Amniotic epithelial cell (primary cell): ENCODE measurements around the gene MTCL1.
A peak's percentile ranks its signal among the peaks of the same experiment; 100 is the strongest.

Experiments
- DNase-seq: peaks from one replicate; pipeline ENCODE4 v3.0.0-alpha.2; 2010; ENCODE audit warnings: low read depth

MTCL1 gene

DNA sequence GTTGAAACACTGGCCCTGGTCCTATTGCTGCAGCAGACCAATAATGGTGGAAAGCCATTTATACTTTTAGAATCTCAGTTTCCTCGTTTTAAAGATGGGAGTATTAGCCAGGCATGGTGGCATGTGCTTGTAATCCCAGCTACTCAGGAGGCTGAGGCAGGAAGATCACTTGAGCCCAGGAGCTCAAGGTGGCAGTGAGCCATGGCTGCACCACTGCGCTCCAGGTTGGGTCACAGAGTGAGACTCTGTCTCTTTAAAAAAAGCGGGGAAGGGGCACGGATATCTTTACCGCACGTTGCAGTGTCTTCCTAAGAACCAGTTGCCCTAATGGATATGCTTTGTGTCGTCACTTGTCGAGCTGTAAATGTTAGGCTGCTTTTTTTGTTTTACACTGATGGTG, 8.3 kb downstream of the MTCL1 start:
- DNase-seq: no peak

DNA sequence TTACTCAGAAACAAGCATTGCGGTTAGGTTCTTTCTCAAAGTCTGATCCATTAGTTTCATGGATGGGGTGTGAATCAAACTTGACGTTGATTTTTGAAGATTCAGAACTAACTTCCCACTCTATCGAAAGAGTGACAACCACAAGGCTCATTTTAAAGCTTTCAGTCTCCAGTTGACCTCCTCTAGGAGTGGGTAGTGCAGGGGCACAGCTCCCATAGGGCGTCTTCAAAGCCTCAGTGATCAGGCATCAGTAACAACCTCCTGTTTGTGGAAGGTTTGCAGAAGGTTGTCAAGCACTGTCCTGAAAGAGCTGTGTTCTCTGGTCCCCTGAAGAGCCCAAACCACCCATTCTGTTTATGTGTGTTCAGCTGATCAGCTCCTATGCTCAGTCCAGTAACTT, 10.2 kb downstream of the MTCL1 start:
- DNase-seq: no peak

DNA sequence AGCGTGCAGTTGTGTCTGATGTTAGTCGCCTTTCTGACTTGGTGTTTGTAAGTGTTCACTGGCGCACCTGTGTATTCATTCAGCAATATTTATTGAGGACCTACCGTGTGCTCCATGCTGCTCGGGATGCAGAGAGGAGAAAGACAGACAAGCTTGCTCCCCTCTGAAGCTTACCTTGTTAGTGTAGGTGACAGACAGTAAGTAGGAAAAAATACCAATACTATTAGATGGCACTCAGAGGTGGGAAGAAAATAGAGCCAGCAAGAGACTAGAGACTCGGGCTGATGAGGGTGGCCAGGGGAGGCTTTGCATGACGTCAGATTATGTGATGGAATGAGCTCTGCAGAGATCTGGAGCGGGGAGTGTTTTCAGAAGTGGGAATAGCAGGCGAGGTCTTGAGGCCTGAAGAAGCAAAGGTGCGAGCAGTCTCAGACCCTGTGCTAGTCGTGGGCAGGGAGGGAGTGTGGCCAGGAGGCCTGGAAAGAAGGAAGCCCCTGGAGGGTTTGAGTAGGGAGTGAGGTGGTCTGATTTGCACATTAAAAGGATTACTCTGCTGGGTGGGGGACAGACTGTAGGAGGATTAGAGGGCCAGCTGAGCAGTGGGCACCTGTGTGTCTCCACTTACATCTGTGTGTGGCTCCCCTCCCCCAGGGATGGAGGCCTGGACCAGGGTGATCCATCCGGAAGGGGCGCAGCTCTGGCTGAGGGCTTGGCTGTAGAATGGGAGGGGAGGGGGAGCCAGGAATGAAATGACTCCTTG, 11.8 kb downstream of the MTCL1 start:
- no peak for DNase-seq

DNA sequence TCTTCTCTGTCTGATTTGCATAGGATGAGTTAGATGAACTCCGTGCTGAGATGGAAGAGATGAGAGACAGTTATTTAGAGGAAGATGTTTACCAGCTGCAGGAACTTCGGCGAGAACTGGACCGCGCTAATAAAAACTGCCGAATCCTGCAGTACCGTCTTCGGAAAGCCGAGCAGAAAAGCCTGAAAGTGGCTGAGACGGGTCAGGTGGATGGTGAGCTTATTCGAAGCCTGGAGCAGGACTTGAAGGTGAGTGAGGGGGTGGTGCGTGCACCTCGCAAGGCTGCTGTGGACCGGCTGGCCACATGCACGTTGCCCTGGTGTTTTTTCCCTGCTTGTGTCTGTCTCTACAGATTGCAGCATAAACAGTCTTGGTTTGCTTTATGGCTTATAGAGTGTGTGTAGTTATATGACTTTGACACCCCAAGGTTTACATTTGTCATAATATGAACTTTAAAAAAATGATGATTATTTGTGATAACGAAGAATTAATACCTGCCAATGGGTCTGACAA, 13.1 kb downstream of the MTCL1 start:
- no peak for DNase-seq

DNA sequence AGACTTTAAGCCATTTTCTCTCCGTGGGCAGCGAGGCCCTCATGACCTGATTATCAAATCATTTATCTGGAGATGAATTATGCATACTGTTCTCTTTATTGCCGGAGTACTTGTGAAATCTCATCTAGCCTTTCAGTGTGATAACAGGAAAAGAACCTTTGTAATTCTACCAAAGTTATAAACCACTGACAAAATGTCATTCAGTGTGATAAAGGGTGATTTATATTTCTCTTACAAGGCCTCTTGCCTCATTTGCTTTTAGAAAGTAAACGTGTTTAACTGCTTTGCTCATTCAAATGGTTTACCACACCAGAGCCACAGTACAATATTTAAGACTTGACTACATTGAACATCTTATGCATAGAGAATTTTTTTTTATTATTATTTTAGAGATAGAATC, 13.8 kb downstream of the MTCL1 start:
- DNase-seq: peak; percentile 96

DNA sequence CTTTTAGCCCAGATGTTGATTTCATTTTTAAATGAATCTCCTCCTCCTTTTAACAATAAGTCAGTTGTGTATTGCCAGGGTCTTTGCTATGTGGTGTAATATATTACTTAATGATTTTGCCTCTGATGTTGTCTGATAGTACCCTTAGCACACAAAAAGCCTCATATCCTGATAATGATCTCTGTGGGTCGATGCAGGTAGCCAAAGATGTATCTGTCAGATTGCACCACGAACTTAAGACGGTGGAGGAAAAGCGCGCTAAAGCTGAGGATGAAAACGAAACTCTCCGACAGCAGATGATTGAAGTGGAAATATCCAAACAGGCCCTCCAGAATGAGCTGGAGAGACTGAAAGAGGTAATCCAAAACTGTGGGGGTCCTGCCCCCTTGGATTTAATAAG, 14.8 kb downstream of the MTCL1 start:
- no peak for DNase-seq

DNA sequence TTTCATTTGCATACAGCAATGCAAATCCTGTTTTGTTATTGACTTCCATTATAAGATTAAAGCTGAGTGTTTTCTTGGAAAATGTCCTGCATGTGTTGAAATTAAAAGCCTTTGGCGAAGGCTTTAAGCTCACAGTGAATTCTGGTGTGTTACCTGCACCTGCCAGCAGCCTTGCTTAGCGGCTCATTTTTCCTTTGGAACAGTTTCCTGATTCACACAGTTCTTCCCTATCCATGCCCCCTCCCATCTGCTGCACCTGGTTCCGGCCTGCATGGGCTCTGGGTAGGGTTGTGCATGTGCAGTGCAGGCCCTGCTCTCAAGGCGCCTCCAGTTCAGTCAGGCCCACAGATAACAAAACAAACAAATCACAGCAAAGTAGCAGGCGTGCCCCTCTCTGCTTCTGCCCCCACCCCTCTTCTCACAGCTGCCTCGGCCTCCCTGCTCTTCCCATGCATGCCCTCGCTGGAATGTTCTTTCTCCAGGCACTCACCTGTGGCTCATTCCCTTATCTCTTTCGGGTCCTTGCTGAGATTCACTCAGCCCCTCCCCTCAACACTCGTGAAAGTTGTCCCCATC, 15.8 kb downstream of the MTCL1 start:
- no peak for DNase-seq

DNA sequence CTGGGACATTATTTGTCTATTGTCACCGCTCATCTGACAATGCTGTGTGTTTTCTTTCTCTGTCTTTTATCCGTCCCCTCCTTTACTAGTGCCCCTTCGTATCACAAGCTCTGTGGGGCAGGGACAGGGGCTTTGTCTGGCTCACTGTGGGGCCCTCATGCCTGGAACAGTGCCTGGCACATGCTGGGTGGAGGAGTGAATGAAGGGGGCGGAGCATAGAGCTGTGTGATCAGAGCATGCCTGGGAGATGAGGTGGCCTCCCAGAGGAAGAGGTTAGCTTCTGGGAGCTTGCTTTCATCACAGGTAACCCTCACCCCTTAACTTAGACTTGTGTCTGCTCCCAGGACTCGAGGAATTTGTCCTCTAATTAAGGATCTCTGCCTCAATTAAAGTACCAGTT, 16.4 kb downstream of the MTCL1 start:
- peak; percentile 73 for DNase-seq

DNA sequence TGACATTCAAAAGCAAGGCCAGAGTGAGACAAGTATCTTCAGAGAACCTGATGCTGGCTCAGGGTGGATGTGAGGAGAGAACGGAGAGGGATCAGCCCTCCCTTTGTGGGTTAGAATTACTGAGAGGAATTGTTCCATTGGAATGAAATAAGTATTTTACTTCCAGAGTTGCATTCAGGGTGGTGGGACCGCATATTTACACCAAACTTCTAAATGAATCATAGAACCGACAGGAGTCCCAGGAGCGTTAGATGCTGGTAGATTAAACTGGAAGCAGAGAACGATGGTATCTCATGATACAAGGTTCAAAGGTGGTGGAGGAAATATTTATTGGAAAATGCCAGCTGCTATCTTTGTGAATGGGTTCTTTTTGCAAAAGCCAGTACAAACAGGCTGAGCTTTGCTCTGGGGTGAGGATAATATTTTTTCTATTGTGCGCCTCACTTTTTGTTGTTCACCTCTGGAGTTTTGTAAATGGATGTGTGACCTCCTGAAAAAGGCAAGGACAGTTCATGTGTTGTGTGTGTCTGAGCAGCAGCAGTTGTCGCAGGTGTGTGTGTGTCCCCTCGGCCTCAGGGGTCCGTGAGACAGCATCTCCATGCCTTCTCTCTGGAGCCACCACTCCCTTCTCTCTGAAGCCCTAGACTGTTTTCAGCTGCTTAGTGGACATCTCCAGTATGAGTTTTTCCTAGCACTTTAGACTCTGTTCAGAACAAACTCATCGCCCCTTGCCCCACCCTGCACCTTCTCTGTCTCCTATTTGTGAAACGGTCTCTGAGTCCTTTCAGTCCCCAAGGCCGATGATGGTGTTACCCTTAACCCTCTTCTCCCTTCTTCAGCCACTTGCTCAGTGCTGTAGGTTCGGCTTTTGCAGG, 17.8 kb downstream of the MTCL1 start:
- DNase-seq: no peak

DNA sequence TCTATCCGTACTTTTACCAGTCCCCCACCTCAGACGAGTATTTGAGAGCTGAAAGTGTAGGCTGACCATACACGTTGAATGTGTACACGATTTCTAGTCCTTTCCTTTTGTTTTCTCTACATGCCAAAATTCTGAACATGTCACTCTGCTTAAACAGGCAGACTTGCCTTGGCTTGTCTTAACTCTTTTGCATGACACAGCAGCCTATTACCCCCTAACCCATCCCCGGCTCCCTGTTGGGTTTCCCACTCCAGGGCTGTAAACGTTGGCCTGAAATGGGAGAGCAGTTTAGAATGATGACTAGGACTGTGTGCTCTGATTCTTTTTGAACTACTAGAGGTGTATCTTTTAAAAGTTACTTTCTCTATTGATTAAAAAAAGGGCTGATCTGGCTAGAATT, 19.1 kb downstream of the MTCL1 start:
- no peak for DNase-seq

DNA sequence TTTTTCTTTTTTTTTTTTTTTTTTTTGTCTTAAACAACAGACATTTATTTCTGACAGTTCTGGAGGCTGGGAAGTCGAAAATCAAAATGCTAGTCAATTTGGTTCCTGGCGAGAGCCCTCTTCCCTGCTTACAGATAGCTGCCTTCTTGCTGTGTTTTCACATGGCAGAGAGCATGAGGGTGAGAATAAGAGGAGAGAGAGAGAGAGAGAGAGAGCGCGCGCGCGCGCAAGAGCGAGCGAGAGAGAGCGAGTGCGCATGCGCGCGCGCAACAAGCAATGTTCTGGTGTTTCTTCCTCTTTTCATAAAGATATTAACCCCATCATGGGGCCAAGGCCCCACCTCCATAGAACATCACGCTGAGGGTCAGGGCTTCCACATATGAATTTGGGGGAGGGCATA, 20.9 kb downstream of the MTCL1 start:
- no peak for DNase-seq

DNA sequence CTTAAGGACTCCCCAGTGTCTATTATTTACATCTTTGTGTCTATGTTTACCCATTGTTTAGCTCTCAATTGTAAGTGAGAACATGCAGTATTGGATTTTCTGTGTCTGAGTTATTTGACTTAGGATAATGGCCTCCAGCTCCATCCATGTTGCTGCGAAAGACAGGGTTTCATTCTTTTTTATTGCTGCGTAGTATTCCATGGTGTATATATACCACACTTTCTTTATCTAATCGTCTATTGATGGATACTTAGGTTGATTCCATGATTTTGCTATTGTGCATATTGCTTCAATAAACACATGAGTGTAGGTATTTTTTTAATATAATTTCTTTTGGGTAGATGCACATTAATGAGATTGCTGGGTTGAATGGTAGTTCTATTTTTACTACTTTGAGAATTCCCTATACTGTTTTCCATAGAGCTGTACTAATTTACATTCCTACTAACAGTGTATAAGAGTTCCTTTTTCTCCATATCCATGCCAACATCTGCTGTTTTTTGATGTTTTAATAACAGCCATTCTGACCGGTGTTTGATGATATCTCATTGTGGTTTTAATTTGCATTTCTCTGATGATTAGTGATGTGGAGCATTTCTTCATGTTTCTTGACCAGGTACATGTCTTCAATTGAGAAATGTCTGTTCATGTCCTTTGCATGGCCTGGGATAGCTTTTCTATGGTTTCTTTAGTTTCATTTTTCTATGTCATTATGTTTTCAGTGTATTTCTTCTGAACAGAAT, 21.8 kb downstream of the MTCL1 start:
- DNase-seq: no peak

DNA sequence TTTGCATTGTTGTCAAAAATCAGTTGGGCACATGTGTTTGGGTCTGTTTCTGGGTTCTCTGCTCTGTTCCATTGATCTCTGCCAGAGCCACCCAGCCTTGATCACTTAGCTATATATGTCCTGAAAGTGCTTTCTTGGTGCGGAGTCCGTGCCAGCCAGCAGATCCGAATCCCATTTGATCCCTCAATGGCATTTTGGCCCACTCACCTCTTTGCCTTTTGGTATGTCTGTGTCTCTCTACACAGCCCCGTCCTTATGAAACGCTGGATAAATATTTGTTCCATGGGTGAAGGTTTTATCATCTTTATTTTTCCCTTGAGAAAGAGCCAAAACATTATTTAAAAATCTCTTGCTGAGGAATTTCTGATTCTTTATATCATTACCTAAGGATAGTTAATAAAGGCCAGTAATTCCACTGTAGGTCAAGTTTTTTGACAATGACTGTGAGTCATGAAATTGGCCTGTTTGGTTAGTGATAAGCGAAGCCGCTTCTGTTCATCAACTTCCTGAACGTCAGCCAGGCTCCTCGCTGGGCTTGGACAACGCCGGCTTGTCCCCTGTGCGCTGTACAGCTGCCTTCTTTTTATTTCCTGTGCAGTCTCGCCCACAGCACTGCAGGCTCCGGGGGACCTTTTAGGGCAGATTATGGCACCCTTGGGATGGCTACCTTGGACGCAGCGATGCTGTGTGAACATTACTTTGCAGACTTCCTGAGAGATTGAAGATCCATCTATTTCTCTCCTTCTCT, 24.9 kb downstream of the MTCL1 start:
- peak; percentile 76 for DNase-seq

DNA sequence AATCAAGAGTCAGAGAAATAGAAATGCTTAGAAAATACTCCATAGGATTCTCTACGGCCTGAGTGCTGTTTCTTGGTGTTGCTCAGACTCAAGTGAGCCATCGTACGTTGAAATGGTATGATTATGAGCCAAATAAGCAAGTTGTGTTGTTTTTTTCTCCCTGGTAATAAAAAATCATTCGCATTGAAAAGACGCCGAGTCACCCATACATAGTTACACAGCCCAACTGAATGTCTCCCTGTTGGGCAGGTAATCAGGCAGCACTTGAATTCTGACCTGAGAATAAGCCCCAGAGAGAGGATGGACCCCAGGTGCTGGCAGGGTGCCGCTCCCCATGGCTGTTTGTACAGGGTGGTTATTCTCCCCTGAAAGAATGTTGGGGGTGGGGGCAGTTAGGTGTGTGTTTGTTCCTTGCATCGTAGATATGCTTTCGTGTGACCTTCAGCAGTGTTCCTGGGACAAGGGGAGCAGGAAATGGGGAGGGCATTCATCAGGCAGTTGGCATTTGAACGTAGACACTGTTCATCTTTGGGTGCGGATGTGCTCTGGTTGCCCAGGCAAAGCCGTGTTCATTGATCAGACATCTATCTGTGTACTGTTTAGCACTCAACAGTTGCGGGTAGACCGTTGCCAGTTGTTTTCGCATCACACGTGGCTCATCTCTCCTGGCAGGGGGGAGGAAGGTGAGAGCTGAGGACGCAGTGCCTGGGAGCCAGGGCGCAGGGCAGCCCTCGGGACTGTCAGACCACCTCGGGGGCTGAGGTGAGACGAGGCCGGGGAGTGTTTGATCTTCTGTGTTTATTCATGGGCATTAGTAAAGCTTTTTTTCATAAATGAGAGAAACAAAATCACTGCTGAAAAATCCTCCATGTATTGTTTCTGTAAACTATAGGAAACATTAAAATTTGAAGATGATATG, 27.3 kb downstream of the MTCL1 start:
- no peak for DNase-seq

DNA sequence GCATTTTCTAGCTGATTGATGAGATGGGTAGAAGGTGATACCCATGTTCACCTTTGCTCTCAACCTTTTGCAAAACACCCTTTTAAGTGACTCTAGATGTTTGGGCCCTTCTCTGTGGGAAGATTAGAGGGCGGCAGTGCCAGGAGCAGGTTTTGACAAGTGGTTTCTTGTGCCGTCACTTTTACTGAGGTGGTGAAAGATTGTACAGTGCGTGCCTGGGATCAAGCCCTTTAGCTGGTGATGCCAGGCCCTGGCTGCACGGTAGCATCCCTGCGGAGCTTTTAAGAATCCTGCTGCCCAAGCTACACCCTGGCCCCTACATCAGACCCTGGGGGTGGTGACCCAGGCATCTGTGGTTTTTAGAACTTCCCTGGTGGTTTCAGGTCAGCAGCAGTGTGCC, 29.1 kb downstream of the MTCL1 start:
- DNase-seq: no peak

DNA sequence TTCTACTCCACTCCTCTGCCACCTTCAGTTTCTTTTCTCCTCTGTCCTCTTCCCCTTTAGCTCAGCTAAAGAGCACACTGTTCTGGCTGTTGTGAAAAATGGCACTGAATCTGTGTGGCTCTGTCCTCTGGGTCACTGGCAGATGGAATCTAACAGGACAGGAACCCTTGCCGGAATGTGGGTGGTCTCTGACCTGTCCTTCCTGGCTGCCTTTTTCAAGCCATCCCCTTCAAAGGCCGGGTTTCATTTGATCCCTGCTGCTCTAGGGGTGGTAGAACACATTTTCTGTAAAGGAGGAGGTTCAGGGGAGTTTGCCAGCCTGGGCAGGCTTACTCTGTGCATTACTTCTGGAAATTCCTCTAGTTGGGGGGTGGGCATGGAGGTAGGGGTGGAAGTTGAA, 29.9 kb downstream of the MTCL1 start:
- no peak for DNase-seq

DNA sequence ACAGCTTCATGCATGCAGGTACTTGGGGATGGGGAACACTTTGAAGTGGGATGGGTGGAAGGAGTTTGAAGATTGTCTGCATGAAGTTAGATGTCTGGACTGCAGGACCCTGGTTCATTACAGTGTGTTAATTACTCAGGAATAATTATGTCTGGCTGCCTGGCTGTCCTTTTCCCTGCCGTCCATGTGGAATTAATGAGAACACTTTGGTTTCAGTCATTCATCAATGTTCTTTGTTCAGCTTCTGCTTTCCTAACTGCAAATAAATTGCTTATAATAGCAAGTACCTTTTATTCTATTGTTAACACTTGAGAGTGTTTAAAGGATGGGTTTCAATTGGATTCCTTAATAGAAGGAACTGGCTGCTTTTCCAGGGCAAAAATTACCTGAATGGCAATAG, 35.8 kb downstream of the MTCL1 start:
- no peak for DNase-seq

DNA sequence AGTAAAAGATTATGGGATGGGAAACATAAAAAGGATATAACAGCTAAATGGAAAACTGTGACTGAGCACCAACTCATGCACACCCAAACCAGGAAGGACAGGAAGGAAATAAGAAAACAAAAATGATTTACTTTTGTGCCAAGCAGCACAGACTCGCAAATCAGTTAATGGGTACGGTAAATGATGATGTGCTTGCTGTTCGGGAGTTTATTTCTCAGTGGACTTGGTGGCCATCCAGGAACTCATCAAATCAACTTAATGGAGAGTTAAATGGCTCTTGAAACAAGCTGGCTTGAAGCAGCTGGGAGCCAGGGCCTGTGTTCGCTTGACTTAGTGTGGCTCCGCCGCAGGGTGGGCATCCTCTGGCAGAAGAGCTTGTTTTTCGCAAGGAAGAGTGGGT, 36.2 kb downstream of the MTCL1 start:
- DNase-seq: no peak

DNA sequence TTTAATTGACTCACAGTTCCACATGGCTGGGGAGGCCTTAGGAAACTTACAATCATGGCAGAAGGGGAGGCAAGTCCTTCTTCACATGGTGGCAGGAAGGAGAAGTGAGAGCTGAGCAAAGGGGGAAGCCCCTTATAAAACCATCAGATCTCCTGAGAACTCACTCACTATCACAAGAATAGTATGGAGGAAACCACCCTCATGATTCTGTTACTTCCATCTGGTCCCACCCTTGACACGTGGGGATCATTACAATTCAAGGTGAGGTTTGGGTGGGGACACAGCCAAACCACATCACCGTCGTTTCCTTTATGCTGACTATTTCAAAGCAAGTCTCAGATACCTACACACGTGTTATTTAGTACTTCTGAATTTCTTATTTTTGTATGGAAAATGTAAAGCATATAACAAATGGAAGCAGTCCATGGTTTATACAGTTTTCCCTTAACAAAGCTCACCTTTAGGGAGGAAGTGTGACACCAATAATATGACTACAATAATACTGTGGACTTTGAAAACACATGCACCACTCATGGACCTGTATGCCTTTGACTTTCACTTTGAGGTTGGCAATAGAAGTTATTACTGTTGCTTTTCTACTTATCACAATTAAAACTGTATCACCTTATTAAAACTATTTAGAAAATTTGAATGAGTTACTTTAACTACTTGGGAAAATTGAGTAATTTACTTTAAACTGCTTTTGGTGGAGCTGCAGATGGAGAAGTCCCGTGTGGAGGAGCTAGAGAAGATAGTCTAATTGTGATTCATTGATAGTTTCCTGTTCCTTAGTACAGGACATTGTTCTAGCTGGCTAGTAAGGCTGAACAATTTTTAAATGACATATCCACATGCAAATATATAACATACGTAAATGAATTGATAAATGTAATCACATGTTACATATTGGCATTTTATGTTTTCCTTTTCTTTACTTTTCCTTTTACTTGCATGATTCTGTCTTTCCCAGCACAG, 37.3 kb downstream of the MTCL1 start:
- DNase-seq: no peak
